ENCODE measurements around the gene FAM47E. TPM values are rescaled to one million over a fixed set of nuclear protein-coding genes. Genes with fewer than 3 reads are reported as not detected.

FAM47E gene
- total RNA-seq, 1 donor from 2014 or later, result 0.49 TPM

DNA sequence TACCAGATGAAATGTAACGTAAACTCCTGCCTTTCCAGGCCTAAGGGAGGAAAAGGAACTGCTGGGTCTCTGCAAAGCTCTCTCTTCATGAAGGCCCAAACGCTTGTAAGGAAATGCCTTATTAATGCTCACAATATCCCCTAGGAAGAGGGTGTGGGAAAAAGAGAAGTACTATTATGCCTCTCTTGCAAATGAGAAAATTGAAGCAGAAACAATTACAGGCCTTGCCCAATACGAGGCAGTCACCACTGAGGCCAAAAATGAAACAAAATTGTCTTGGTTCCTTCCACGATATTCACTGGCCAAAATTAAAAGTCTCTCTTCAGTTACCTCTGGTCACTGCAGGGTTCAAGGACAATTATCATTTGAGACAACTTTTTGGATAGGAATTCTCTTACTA lies 41.1 kb upstream of the FAM47E start:
- no peaks in the 10 kb centered on the region for H3K27me3 ChIP-seq
- TF ChIP-seq POLR2A (IDR thresholded peaks at IDR 0.05), result no peak
- no peak for TF ChIP-seq POLR2AphosphoS5 (IDR thresholded peaks at IDR 0.05; ENCODE audit: insufficient read depth in 1 of 2, low read depth in 1 of 2)
- TF ChIP-seq, protein P1, sequence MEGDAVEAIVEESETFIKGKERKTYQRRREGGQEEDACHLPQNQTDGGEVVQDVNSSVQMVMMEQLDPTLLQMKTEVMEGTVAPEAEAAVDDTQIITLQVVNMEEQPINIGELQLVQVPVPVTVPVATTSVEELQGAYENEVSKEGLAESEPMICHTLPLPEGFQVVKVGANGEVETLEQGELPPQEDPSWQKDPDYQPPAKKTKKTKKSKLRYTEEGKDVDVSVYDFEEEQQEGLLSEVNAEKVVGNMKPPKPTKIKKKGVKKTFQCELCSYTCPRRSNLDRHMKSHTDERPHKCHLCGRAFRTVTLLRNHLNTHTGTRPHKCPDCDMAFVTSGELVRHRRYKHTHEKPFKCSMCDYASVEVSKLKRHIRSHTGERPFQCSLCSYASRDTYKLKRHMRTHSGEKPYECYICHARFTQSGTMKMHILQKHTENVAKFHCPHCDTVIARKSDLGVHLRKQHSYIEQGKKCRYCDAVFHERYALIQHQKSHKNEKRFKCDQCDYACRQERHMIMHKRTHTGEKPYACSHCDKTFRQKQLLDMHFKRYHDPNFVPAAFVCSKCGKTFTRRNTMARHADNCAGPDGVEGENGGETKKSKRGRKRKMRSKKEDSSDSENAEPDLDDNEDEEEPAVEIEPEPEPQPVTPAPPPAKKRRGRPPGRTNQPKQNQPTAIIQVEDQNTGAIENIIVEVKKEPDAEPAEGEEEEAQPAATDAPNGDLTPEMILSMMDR (IDR thresholded peaks at IDR 0.05), result no peak
- peak overlapping the region in 1 of 2 donors; percentile 84 for H3K4me3 ChIP-seq
- no peaks in the 10 kb centered on the region for H3K36me3 ChIP-seq
- no peak for DNase-seq (ENCODE audit: extremely low spot score in 2 of 2)
- no peaks in the 10 kb centered on the region for H3K9me3 ChIP-seq
- peaks cover 84% of the 10 kb centered on the region for H3K4me1 ChIP-seq
- intact Hi-C loops (cut with DNase I), result loop anchor here (5.0 to 10.0 kb wide), 3 partner anchors 63 to 534 kb away; partner anchors contain the start of genes NUP54 and STBD1
- H3K27ac ChIP-seq, result peak overlapping the region; percentile 95

DNA sequence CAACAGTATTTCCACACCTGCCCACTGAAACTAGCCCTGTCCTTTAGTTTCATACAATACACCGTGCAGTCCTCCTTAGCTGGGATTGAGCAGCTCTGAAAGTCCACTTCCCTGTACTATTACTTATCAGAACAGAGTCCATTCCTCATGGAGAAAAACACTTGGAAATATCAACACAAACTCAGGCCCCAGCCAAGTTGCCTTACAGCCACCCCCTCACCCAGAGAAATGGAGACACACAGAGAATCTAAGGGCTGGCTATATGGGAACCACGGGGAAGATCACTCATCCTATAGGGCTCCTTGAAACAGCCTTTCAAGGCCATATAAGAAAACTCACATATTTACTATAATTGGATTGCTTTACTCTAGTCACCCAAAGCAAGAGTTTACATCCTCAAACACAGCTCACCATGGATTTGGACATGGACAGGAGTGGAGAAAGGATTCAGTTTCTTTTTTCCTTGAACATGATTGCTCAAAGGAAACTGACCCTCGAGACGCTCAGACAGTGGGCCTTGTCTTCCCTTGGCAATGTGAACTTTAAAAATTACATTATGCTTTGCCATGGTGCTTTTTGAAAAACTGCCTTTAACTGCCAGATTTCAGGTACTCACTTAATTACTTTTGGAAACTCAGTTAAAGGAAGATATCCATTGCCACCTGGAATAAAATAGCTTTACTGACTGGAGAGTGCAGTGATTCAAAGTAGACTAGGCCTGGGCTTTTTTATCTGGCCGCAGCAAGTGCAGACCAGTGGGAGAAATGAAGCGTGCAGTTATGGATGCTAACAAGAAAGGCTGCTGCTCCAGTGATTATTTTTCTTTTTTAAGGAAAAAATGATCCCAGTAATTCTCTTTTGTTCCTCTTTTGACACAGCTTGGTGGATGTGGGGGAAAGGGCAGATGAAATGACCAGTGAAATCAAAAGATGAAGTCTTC lies 39.5 kb upstream of the FAM47E start:
- peak overlapping the region; percentile 95 for H3K27ac ChIP-seq
- TF ChIP-seq POLR2AphosphoS5 (IDR thresholded peaks at IDR 0.05; ENCODE audit: insufficient read depth in 1 of 2, low read depth in 1 of 2) (no peak), POLR2A (IDR thresholded peaks at IDR 0.05) (no peak)
- TF ChIP-seq, protein P1 (IDR thresholded peaks at IDR 0.05), result no peak
- DNase-seq (ENCODE audit: extremely low spot score in 2 of 2), result no peak
- peaks cover 70% of the 10 kb centered on the region for H3K4me1 ChIP-seq
- H3K9me3 ChIP-seq, result no peaks in the 10 kb centered on the region
- H3K36me3 ChIP-seq, result no peaks in the 10 kb centered on the region
- intact Hi-C loops (cut with DNase I), result loop anchor here (5.0 to 10.0 kb wide), 3 partner anchors 65 to 533 kb away; partner anchors contain the start of genes NUP54 and STBD1
- peak overlapping the region; percentile 69 to 84 for H3K4me3 ChIP-seq
- H3K27me3 ChIP-seq, result no peaks in the 10 kb centered on the region

DNA sequence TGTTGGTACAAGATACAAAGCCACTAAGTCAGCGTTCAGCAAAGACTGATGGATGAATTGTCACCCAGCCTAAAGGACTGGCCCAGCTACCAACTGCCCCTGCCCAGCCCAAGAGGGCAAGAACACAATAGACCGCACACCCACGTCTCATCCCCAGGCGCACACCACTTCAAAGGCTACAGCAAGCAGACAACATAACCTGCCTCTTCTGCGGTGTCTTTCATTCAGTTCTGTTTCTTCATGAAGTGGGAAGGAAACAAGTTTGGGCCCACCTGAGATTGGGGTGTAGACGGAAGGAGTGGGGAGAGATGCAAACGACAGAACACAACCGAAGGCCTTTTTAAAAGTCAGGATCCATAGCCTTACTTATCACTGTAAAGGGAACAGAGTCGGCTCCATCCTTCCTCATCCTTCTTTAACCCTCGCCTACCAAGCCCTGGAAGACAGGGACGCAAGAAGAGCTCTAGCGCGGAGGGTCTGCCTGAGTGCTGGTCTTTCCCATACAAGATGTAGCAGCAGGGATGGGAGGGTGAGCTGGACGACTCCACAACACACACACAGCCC lies 38.6 kb upstream of the FAM47E start:
- no peak for DNase-seq (ENCODE audit: extremely low spot score in 2 of 2)
- H3K9me3 ChIP-seq, result no peaks in the 10 kb centered on the region
- H3K27me3 ChIP-seq, result no peaks in the 10 kb centered on the region
- H3K4me1 ChIP-seq, result peaks cover 62% of the 10 kb centered on the region
- intact Hi-C loops (cut with DNase I), result loop anchor here (5.0 to 10.0 kb wide), 3 partner anchors 66 to 532 kb away; partner anchors contain the start of genes NUP54 and STBD1
- H3K27ac ChIP-seq, result peak overlapping the region; percentile 95
- no peak for TF ChIP-seq POLR2A (IDR thresholded peaks at IDR 0.05)
- no peak for TF ChIP-seq POLR2AphosphoS5 (IDR thresholded peaks at IDR 0.05; ENCODE audit: insufficient read depth in 1 of 2, low read depth in 1 of 2)
- TF ChIP-seq, protein P1 (IDR thresholded peaks at IDR 0.05), result no peak
- peak overlapping the region; percentile 69 to 84 for H3K4me3 ChIP-seq
- no peaks in the 10 kb centered on the region for H3K36me3 ChIP-seq

DNA sequence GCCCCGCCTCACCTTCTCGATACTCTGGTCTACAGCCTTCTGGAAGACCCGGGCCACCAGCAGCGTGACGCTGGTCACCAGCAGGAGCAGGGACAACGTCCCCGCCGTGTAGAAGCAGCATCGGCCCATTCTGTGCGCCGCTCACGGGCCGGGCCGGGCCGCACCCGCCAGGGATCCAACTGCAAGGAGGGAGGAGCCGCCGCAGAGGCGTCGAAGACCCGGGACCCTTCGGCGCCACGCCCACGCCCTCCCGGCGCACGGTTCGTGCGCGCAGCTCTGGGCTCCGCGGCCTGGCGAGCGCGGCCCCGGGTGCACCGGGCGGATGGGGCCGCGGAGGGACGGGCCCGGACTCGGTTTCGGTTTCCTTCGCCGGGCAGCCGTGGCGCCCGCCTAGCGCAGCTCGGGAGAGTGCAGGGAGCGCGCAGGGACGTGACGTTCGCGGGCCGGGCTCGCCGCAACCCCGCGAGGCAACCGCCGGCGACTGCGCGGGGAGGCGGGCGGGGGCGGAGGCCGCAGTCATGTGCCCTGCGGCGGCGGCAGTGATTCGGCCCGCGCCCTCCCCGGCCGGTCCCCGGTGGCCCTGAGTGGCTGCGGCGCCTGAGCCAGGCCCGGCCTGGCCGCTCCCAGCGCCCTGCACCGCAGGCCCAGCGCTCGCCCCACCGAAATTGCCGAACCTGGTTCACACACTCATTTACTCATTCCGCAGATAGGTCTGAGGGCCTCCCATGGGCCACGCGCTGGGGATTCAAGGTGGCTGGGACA lies 37.9 kb upstream of the FAM47E start, which contains the start of gene SCARB2:
Gene SCARB2, minus strand, starts transcription at position 410 of the 762 bp plus-strand sequence. Its CDS starts 281 bp downstream, at position 129.
- TF ChIP-seq POLR2AphosphoS5 (IDR thresholded peaks at IDR 0.05; ENCODE audit: insufficient read depth in 1 of 2, low read depth in 1 of 2) (peak in 1 of 2 donors; percentile 68), POLR2A (IDR thresholded peaks at IDR 0.05) (peak; percentile 17 to 92)
- TF ChIP-seq, protein P1 (IDR thresholded peaks at IDR 0.05), result no peak
- peaks cover 57% of the 10 kb centered on the region for H3K4me1 ChIP-seq
- H3K27me3 ChIP-seq, result no peaks in the 10 kb centered on the region
- no peak for DNase-seq (ENCODE audit: extremely low spot score in 2 of 2)
- no peaks in the 10 kb centered on the region for H3K9me3 ChIP-seq
- peak within 1 kb of the TSS; percentile 95 for H3K27ac ChIP-seq
- intact Hi-C loops (cut with DNase I), result loop anchor here (5.0 to 10.0 kb wide), 3 partner anchors 66 to 531 kb away; partner anchors contain the start of genes NUP54 and STBD1
- H3K36me3 ChIP-seq, result no peaks in the 10 kb centered on the region
- H3K4me3 ChIP-seq, result peak within 1 kb of the TSS; percentile 69 to 84
